Endodermal cell (in vitro differentiated cells): ENCODE measurements around the gene KAZN. TPM values are rescaled to one million over a fixed set of nuclear protein-coding genes. Genes with fewer than 3 reads are reported as not detected.
"Not testable (repeated sequence)": the region's sequence is repeated elsewhere in the genome, so short reads cannot be mapped to it uniquely, and the experiment has no call there.

Source experiments
- DNase-seq: peaks from one replicate; pipeline ENCODE4 v3.0.0-alpha.2; 2017
- H3K27ac ChIP-seq: 2 replicates; pipeline ENCODE4 v1.5.1; 2013; ENCODE audit warnings: mild to moderate bottlenecking, low read depth, low read length, moderate library complexity
- H3K27me3 ChIP-seq: 2 replicates; pipeline ENCODE4 v1.6.1; 2013; ENCODE audit warnings: mild to moderate bottlenecking, low read length, moderate library complexity; ENCODE audit not compliant: insufficient read depth, control insufficient read depth, poor library complexity, severe bottlenecking
- H3K36me3 ChIP-seq: 2 replicates; pipeline ENCODE4 v1.7.0; 2013; ENCODE audit warnings: mild to moderate bottlenecking, low read length, moderate library complexity; ENCODE audit not compliant: control insufficient read depth, insufficient read depth
- H3K4me1 ChIP-seq: one replicate; pipeline ENCODE4 v1.7.0; 2013; ENCODE audit warnings: low read length; ENCODE audit not compliant: control insufficient read depth, insufficient read depth
- H3K4me3 ChIP-seq: 2 replicates; pipeline ENCODE4 v1.5.1; 2013; ENCODE audit warnings: mild to moderate bottlenecking, low read length, moderate library complexity
- H3K9ac ChIP-seq: 2 replicates; pipeline ENCODE4 v1.6.1; 2013; ENCODE audit warnings: mild to moderate bottlenecking, low read length, moderate library complexity; ENCODE audit not compliant: poor library complexity, severe bottlenecking; ENCODE audit errors: extremely low read depth
- H3K9me3 ChIP-seq: 2 replicates; pipeline ENCODE4 v1.6.1; 2013; ENCODE audit warnings: mild to moderate bottlenecking, low read length, moderate library complexity; ENCODE audit not compliant: control insufficient read depth
- H3K27ac Mint-ChIP-seq: 2 replicates; pipeline ENCODE4 v1.8.0; 2020; ENCODE audit warnings: mixed read lengths
- H3K27me3 Mint-ChIP-seq: 2 replicates; pipeline ENCODE4 v1.8.0; 2021; ENCODE audit warnings: mild to moderate bottlenecking, mixed read lengths; ENCODE audit not compliant: insufficient read depth
- H3K36me3 Mint-ChIP-seq: 2 replicates; pipeline ENCODE4 v1.8.0; 2020; ENCODE audit warnings: low read depth, mixed read lengths
- H3K4me1 Mint-ChIP-seq: 2 replicates; pipeline ENCODE4 v1.8.0; 2020; ENCODE audit warnings: mixed read lengths
- H3K4me3 Mint-ChIP-seq: 2 replicates; pipeline ENCODE4 v1.8.0; 2020; ENCODE audit warnings: mild to moderate bottlenecking, moderate library complexity, mixed read lengths
- H3K9me3 Mint-ChIP-seq: 2 replicates; pipeline ENCODE4 v1.8.0; 2020; ENCODE audit warnings: mild to moderate bottlenecking, mixed read lengths
- CTCF ChIP-seq: fragments of 200-600 bp; sonication (generic); conservative IDR thresholded peaks from 2 replicates; pipeline ENCODE4 v1.5.0; 2021; ENCODE audit warnings: antibody characterized with exemption, mild to moderate bottlenecking
- WGBS, 2 experiments: methylation state at CpG; one replicate each; pipeline versions ENCODE4 v1.1.5 to v1.1.7; 2013; ENCODE audit warnings: missing lambda C conversion rate in 2 of 2, mixed read lengths in 1 of 2; ENCODE audit not compliant: insufficient coverage in 1 of 2, insufficient read length in 1 of 2; 5-methylcytosine and 5-hydroxymethylcytosine counted together
- total RNA-seq, 2 donors: library from RNA; stranded (reverse); fragmentation: NEBNext Ultra II Directional in 1 of 2; extraction: Animal tissue kit (Norgen Biotek cat#: 25700) in 1 of 2; gene quantifications; 2 replicates in 1 of 2; 3 replicates in 1 of 2; pipeline ENCODE4 v1.2.1, GENCODE V29; 2021

KAZN gene
- total RNA-seq, 2 donors from 2014 or later, result 12.4 to 13.9 TPM

GRCh38 chr1:15038232-15039016 is 439.9 kb downstream of the KAZN start:
- Mint-ChIP-seq H3K4me1 (no peaks in the 10 kb centered on the region), H3K27me3 (no peaks in the 10 kb centered on the region), H3K4me3 (no peak overlapping the region), H3K27ac (no peak overlapping the region), H3K36me3 (peaks cover 6% of the 10 kb centered on the region), H3K9me3 (no peaks in the 10 kb centered on the region)
- H3K9me3 ChIP-seq, result no peaks in the 10 kb centered on the region
- no peak overlapping the region for H3K9ac ChIP-seq
- no peak overlapping the region for H3K4me3 ChIP-seq
- no peaks in the 10 kb centered on the region for H3K27me3 ChIP-seq
- 84 to 91% methylated on average over 4 to 7 of the region's 7 CpGs for WGBS, 2 experiments
- peak; percentile 83 for DNase-seq
- H3K27ac ChIP-seq, result no peak overlapping the region
- no peaks in the 10 kb centered on the region for H3K36me3 ChIP-seq
- H3K4me1 ChIP-seq, result no peaks in the 10 kb centered on the region
- TF ChIP-seq CTCF, result peak; percentile 78

- no peak overlapping the region for H3K4me3 Mint-ChIP-seq
- Histone ChIP-seq H3K9ac (no peak overlapping the region), H3K27me3 (no peaks in the 10 kb centered on the region), H3K4me3 (no peak overlapping the region), H3K27ac (no peak overlapping the region), H3K9me3 (no peaks in the 10 kb centered on the region), H3K36me3 (no peaks in the 10 kb centered on the region), H3K4me1 (no peaks in the 10 kb centered on the region)
- H3K4me1 Mint-ChIP-seq, result no peaks in the 10 kb centered on the region
- no peaks in the 10 kb centered on the region for H3K9me3 Mint-ChIP-seq
- DNase-seq, result no peak
- 90 to 94% methylated on average over 5 to 8 of the region's 9 CpGs for WGBS, 2 experiments
- no peak overlapping the region for H3K27ac Mint-ChIP-seq
- no peak for TF ChIP-seq CTCF
- H3K36me3 Mint-ChIP-seq, result peaks cover 6% of the 10 kb centered on the region
- no peaks in the 10 kb centered on the region for H3K27me3 Mint-ChIP-seq
Measured at GRCh38 chr1:15039017-15039648, 440.6 kb downstream of the KAZN start.

- WGBS, 2 experiments, result 94 to 100% methylated on average over 1 to 5 of the region's 5 CpGs
- H3K36me3 Mint-ChIP-seq, result peaks cover 6% of the 10 kb centered on the region
- DNase-seq, result no peak
- H3K4me3 Mint-ChIP-seq, result no peak overlapping the region
- H3K4me1 ChIP-seq, result no peaks in the 10 kb centered on the region
- H3K36me3 ChIP-seq, result no peaks in the 10 kb centered on the region
- no peaks in the 10 kb centered on the region for H3K27me3 ChIP-seq
- no peaks in the 10 kb centered on the region for H3K27me3 Mint-ChIP-seq
- H3K9me3 ChIP-seq, result no peaks in the 10 kb centered on the region
- H3K9ac ChIP-seq, result no peak overlapping the region
- no peak overlapping the region for H3K27ac Mint-ChIP-seq
- no peaks in the 10 kb centered on the region for H3K9me3 Mint-ChIP-seq
- H3K4me1 Mint-ChIP-seq, result no peaks in the 10 kb centered on the region
- no peak overlapping the region for H3K4me3 ChIP-seq
- TF ChIP-seq CTCF, result no peak
- no peak overlapping the region for H3K27ac ChIP-seq
Measured at GRCh38 chr1:15039901-15040300, 441.4 kb downstream of the KAZN start.

GRCh38 chr1:15040685-15041084 is 442.2 kb downstream of the KAZN start:
- H3K9ac ChIP-seq, H3K27me3 Mint-ChIP-seq, H3K4me3 ChIP-seq, H3K27ac ChIP-seq, H3K27ac Mint-ChIP-seq, H3K9me3 Mint-ChIP-seq, H3K4me3 Mint-ChIP-seq, H3K4me1 Mint-ChIP-seq, H3K27me3 ChIP-seq, H3K36me3 Mint-ChIP-seq, H3K36me3 ChIP-seq, H3K4me1 ChIP-seq, DNase-seq, H3K9me3 ChIP-seq: not testable (repeated sequence)
- WGBS, 2 experiments, result 96 to 100% methylated on average over 3 to 5 of the region's 5 CpGs
